Measurements from ENCODE around the gene SLX9.

GRCh38 chr21:44966135-44967081 lies 26.6 kb downstream of the SLX9 start:
- TF ChIP-seq EZH2 (IDR thresholded peaks at IDR 0.05; ENCODE audit: insufficient read depth, low read length), result no peak
- TF ChIP-seq, protein P1, sequence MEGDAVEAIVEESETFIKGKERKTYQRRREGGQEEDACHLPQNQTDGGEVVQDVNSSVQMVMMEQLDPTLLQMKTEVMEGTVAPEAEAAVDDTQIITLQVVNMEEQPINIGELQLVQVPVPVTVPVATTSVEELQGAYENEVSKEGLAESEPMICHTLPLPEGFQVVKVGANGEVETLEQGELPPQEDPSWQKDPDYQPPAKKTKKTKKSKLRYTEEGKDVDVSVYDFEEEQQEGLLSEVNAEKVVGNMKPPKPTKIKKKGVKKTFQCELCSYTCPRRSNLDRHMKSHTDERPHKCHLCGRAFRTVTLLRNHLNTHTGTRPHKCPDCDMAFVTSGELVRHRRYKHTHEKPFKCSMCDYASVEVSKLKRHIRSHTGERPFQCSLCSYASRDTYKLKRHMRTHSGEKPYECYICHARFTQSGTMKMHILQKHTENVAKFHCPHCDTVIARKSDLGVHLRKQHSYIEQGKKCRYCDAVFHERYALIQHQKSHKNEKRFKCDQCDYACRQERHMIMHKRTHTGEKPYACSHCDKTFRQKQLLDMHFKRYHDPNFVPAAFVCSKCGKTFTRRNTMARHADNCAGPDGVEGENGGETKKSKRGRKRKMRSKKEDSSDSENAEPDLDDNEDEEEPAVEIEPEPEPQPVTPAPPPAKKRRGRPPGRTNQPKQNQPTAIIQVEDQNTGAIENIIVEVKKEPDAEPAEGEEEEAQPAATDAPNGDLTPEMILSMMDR (IDR thresholded peaks at IDR 0.05; ENCODE audit: insufficient read depth, low read depth, low read length), result no peak

All from astrocyte (in vitro differentiated cells and primary cell).